ENCODE data around the gene FAM98B. TPM values are rescaled to one million over a fixed set of nuclear protein-coding genes. Genes with fewer than 3 reads are reported as not detected.

Gene FAM98B
- total RNA-seq, 2 experiments from 2014 or later = 8.5 to 29.1 TPM

GRCh38 chr15:38470816-38471215 lies 16.9 kb downstream of the FAM98B start:
- no peak overlapping the region for H3K4me3 ChIP-seq (ENCODE audit: low read depth, low read length, poor library complexity, severe bottlenecking)
- CTCF ChIA-PET (ENCODE audit: unreplicated experiment) = no interaction called here
- H4K20me1 ChIP-seq (ENCODE audit: insufficient read depth, low read length) = no peaks in the 10 kb centered on the region
- intact Hi-C loops (cut with micrococcal nuclease; ENCODE audit: unreplicated experiment) = loop anchor here (5.0 kb wide), 1 partner anchor 86 kb away; no protein-coding TSS in a partner anchor
- BruUV-seq (replicated peaks) = no TSS peak
- no peak overlapping the region for H3K4me2 ChIP-seq (ENCODE audit: low read length)
- DNase-seq (ENCODE audit: low spot score) = no peak
- no peaks in the 10 kb centered on the region for H3K9me2 ChIP-seq (ENCODE audit: insufficient read depth, low read length)
- H3K79me2 ChIP-seq (ENCODE audit: insufficient read depth, low read depth, low read length) = no peaks in the 10 kb centered on the region
- POLR2A ChIA-PET = interaction anchor here (0.6 to 1.0 kb wide), 3 partner anchors 16 to 154 kb away, joined by 3 read pairs; no protein-coding TSS in a partner anchor
- H3K4me1 ChIP-seq (ENCODE audit: insufficient read depth, low read length, poor library complexity, severe bottlenecking) = no peaks in the 10 kb centered on the region
- H3K27ac ChIP-seq (ENCODE audit: low read depth, low read length, poor library complexity, severe bottlenecking) = no peak overlapping the region
- H3K9me3 ChIP-seq (ENCODE audit: low read length) = no peaks in the 10 kb centered on the region
- H3K36me3 ChIP-seq (ENCODE audit: insufficient read depth, low read length) = peaks cover 45% of the 10 kb centered on the region
- H2AFZ ChIP-seq (ENCODE audit: low read length) = no peak overlapping the region
- no peak for TF ChIP-seq CTCF (conservative IDR thresholded peaks at IDR 0.05; ENCODE audit: low read length)
- no peak for TF ChIP-seq EZH2phosphoT487 (IDR thresholded peaks at IDR 0.05; ENCODE audit: borderline replicate concordance, low read depth, low read length)

- H3K9me3 ChIP-seq (ENCODE audit: low read length) = no peaks in the 10 kb centered on the region
- peaks cover 54% of the 10 kb centered on the region for H3K36me3 ChIP-seq (ENCODE audit: insufficient read depth, low read length)
- ChIA-PET POLR2A (interaction anchor here (0.6 to 0.9 kb wide), 3 partner anchors 9 to 1423 kb away, joined by 3 read pairs; partner anchors contain the start of gene FAM98B), CTCF (ENCODE audit: unreplicated experiment) (interaction anchor here (1.6 kb wide), 1 partner anchor 218 kb away, joined by 3 read pairs; no protein-coding TSS in a partner anchor)
- H2AFZ ChIP-seq (ENCODE audit: low read length) = no peak overlapping the region
- BruUV-seq (replicated peaks) = no TSS peak
- H3K4me3 ChIP-seq (ENCODE audit: low read depth, low read length, poor library complexity, severe bottlenecking) = no peak overlapping the region
- intact Hi-C loops (cut with micrococcal nuclease; ENCODE audit: unreplicated experiment) = loop anchor here (5.0 kb wide), 1 partner anchor 85 kb away; no protein-coding TSS in a partner anchor
- no peak overlapping the region for H3K27ac ChIP-seq (ENCODE audit: low read depth, low read length, poor library complexity, severe bottlenecking)
- DNase-seq (ENCODE audit: low spot score) = no peak
- no peaks in the 10 kb centered on the region for H3K4me1 ChIP-seq (ENCODE audit: insufficient read depth, low read length, poor library complexity, severe bottlenecking)
- no peaks in the 10 kb centered on the region for H3K79me2 ChIP-seq (ENCODE audit: insufficient read depth, low read depth, low read length)
- no peaks in the 10 kb centered on the region for H3K9me2 ChIP-seq (ENCODE audit: insufficient read depth, low read length)
- TF ChIP-seq CTCF (conservative IDR thresholded peaks at IDR 0.05; ENCODE audit: low read length) = no peak
- no peak for TF ChIP-seq EZH2phosphoT487 (IDR thresholded peaks at IDR 0.05; ENCODE audit: borderline replicate concordance, low read depth, low read length)
- H3K4me2 ChIP-seq (ENCODE audit: low read length) = no peak overlapping the region
- no peaks in the 10 kb centered on the region for H4K20me1 ChIP-seq (ENCODE audit: insufficient read depth, low read length)
Measured at GRCh38 chr15:38471974-38472373, 18.0 kb downstream of the FAM98B start.

- H3K4me2 ChIP-seq (ENCODE audit: low read length) = no peak overlapping the region
- H3K4me1 ChIP-seq (ENCODE audit: insufficient read depth, low read length, poor library complexity, severe bottlenecking) = no peaks in the 10 kb centered on the region
- DNase-seq (ENCODE audit: low spot score) = peak; percentile 72
- H2AFZ ChIP-seq (ENCODE audit: low read length) = no peak overlapping the region
- H3K27ac ChIP-seq (ENCODE audit: low read depth, low read length, poor library complexity, severe bottlenecking) = no peak overlapping the region
- ChIA-PET CTCF (ENCODE audit: unreplicated experiment) (interaction anchor here (1.6 kb wide), 1 partner anchor 225 kb away, joined by 5 read pairs; no protein-coding TSS in a partner anchor), POLR2A (interaction anchor here (1.1 to 1.2 kb wide), 2 partner anchors 12 to 30 kb away, joined by 3 read pairs; no protein-coding TSS in a partner anchor)
- no TSS peak for BruUV-seq (replicated peaks)
- H3K36me3 ChIP-seq (ENCODE audit: insufficient read depth, low read length) = peaks cover 64% of the 10 kb centered on the region
- no peaks in the 10 kb centered on the region for H4K20me1 ChIP-seq (ENCODE audit: insufficient read depth, low read length)
- TF ChIP-seq CTCF (conservative IDR thresholded peaks at IDR 0.05; ENCODE audit: low read length) (peak; percentile 86), EZH2phosphoT487 (IDR thresholded peaks at IDR 0.05; ENCODE audit: borderline replicate concordance, low read depth, low read length) (no peak)
- H3K79me2 ChIP-seq (ENCODE audit: insufficient read depth, low read depth, low read length) = no peaks in the 10 kb centered on the region
- H3K9me2 ChIP-seq (ENCODE audit: insufficient read depth, low read length) = no peaks in the 10 kb centered on the region
- H3K9me3 ChIP-seq (ENCODE audit: low read length) = no peaks in the 10 kb centered on the region
- H3K4me3 ChIP-seq (ENCODE audit: low read depth, low read length, poor library complexity, severe bottlenecking) = no peak overlapping the region
- intact Hi-C loops (cut with micrococcal nuclease; ENCODE audit: unreplicated experiment) = loop anchor here (1.0 to 5.0 kb wide), 2 partner anchors 83 to 209 kb away; no protein-coding TSS in a partner anchor
Measured at GRCh38 chr15:38474155-38474757, 20.3 kb downstream of the FAM98B start.

All from OCI-LY7 (cell line).